Lower leg skin (tissue), 4 donors: ENCODE measurements around the gene TAF11. TPM values are rescaled to one million over a fixed set of nuclear protein-coding genes. Genes with fewer than 3 reads are reported as not detected.

Experiments used
- DNase-seq, 2 donors: peaks; one replicate each; pipeline ENCODE4 v3.0.0-alpha.2; 2019; ENCODE audit warnings: low spot score in 2 of 2
- H3K4me3 ChIP-seq: fragments of 200-600 bp; sonication (generic); 2 replicates; pipeline ENCODE4 v1.5.1; 2017; ENCODE audit warnings: mild to moderate bottlenecking, low read depth; ENCODE audit not compliant: poor library complexity, severe bottlenecking
- CTCF ChIP-seq, 3 donors: fragments of 450-650 bp; IDR thresholded peaks; one replicate each; pipeline ENCODE4 v1.5.1; 2016; ENCODE audit warnings: antibody characterized with exemption in 3 of 3, mild to moderate bottlenecking in 3 of 3, moderate library complexity in 2 of 3
- POLR2A ChIP-seq, 2 donors: fragments of 450-650 bp; IDR thresholded peaks; one replicate each; pipeline ENCODE4 v1.6.1; 2016 to 2017; ENCODE audit warnings: antibody characterized with exemption in 2 of 2, mild to moderate bottlenecking in 1 of 2, moderate library complexity in 1 of 2
- WGBS, 2 donors: methylation state at CpG; one replicate each; pipeline ENCODE4 v1.1.5; 2018; 5-methylcytosine and 5-hydroxymethylcytosine counted together
- intact Hi-C: fragments of 100-400 bp; cut with DNase I; formaldehyde crosslinking; loops from one replicate; pipeline ENCODE4 v1.15.0; 2023; ENCODE audit warnings: low total_unique reads
- total RNA-seq, 4 donors: library from RNA; depleted of rRNA; stranded (reverse); fragments of >200 nt; gene quantifications; one replicate each; pipeline ENCODE4 v1.1.0, GENCODE V29; 2016

The TAF11 gene
- total RNA-seq, 4 donors from 2014 or later, result 14.5 to 23.1 (median 18.1) TPM

- no peak for DNase-seq
- intact Hi-C loops, result no loop called here
- TF ChIP-seq CTCF (IDR thresholded peaks at IDR 0.05), result no peak
- no peak for TF ChIP-seq POLR2A (IDR thresholded peaks at IDR 0.05)
- H3K4me3 ChIP-seq, result no peak overlapping the region
- WGBS, 2 donors, result 90 to 98% methylated on average over 3 of the region's 3 CpGs
Observed at GRCh38 chr6:34867484-34867883, 20.4 kb downstream of the TAF11 start.

DNA sequence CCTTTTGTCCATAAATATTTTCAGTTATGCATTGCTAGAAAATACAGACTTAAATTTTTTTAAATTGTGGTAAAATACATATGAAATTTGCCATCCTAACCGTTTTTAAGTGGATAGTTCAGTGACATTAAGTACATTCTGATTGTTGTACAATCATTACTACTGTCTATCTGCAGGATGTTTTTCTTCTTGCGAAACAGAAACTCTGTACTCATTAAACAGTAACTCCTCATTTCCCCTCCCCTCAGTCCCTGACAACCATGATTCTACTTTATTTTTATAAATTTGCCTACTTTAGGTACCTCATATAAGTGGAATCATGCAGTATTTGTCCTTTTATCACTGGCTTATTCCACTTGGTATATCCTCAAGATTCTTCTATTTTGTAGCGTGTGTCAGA, 21.3 kb downstream of the TAF11 start:
- TF ChIP-seq CTCF (IDR thresholded peaks at IDR 0.05), result no peak
- no peak for TF ChIP-seq POLR2A (IDR thresholded peaks at IDR 0.05)
- intact Hi-C loops, result no loop called here
- no peak for DNase-seq
- no peak overlapping the region for H3K4me3 ChIP-seq
- 87 to 89% methylated on average over 3 of the region's 3 CpGs for WGBS, 2 donors

DNA sequence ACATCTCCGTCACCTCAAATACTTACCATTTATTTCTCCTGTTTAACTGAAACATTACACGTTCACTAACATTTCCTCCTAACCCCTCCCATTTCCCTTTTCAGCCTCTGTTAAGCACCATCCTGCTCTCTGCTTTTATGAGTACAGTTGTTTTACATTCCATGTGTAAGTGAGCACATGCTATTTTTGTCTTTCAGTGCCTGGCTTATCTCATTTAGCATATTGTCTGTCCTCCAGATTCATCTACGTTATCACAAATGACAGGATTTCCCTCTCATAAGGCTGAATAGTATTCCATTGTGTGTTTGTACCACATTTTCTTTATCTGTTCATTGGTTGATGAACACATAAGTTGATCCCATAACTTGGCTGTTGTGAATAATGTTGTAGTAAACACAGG, 22.7 kb downstream of the TAF11 start:
- DNase-seq, result no peak
- WGBS, 2 donors, result 80 to 91% methylated on average over 3 of the region's 3 CpGs
- TF ChIP-seq POLR2A (IDR thresholded peaks at IDR 0.05) (no peak), CTCF (IDR thresholded peaks at IDR 0.05) (no peak)
- intact Hi-C loops, result no loop called here
- H3K4me3 ChIP-seq, result no peak overlapping the region

DNA sequence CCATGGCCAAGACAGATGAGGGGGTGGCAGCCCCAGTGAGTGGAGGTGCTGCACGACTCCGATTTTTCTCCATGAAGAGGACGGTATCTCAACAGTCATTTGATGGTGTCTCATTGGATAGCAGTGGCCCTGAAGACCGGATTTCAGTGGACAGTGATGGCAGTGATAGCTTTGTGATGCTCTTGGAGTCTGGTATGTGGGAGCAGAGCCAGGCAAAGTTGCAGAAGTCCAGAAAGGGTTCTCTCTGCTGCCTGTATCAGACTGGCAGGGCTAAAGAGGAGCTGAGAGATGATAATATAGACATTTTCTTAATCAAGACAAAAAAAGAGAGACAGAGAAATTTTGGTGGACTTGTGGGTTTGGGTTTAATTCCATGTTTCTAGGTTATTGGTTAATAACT, 23.8 kb downstream of the TAF11 start:
- TF ChIP-seq CTCF (IDR thresholded peaks at IDR 0.05) (no peak), POLR2A (IDR thresholded peaks at IDR 0.05) (no peak)
- 79 to 85% methylated on average over 4 of the region's 4 CpGs for WGBS, 2 donors
- intact Hi-C loops, result no loop called here

GRCh38 chr6:34860776-34861175, 27.1 kb downstream of the TAF11 start:
- 87 to 91% methylated on average over 1 of the region's 1 CpG for WGBS, 2 donors
- no peak for DNase-seq
- TF ChIP-seq POLR2A (IDR thresholded peaks at IDR 0.05) (no peak), CTCF (IDR thresholded peaks at IDR 0.05) (no peak)
- H3K4me3 ChIP-seq, result no peak overlapping the region
- intact Hi-C loops, result no loop called here

More for the DNA sequence above, 23.8 kb downstream of the TAF11 start:
- H3K4me3 ChIP-seq, result no peak overlapping the region
- DNase-seq, result no peak

- no peak overlapping the region for H3K4me3 ChIP-seq
- DNase-seq, result no peak
- intact Hi-C loops, result no loop called here
- TF ChIP-seq POLR2A (IDR thresholded peaks at IDR 0.05) (no peak), CTCF (IDR thresholded peaks at IDR 0.05) (no peak)
- 91 to 94% methylated on average over 4 of the region's 4 CpGs for WGBS, 2 donors
Observed at GRCh38 chr6:34859951-34860350, 27.9 kb downstream of the TAF11 start.
